K562 (cell line): ENCODE data around the gene TADA2A. TPM values are rescaled to one million over a fixed set of nuclear protein-coding genes. Genes with fewer than 3 reads are reported as not detected.

Experiments
- CREB3 ChIP-seq: fragments of 450-650 bp; conservative IDR thresholded peaks from 2 replicates; pipeline ENCODE4 v1.6.1; 2016; ENCODE audit warnings: missing genetic modification characterization, low read depth, mild to moderate bottlenecking, missing compliant biosample characterization, moderate library complexity
- CREB3L1 ChIP-seq: fragments of 450-650 bp; IDR thresholded peaks from 2 replicates; pipeline ENCODE4 v1.6.1; 2014; ENCODE audit warnings: low read depth, mild to moderate bottlenecking, moderate library complexity, borderline replicate concordance
- CTCF ChIP-seq, 3 experiments: IDR thresholded peaks in 2 of 3; conservative IDR thresholded peaks in 1 of 3; 2 replicates each; pipeline ENCODE4 v1.5.1; 2011 to 2012; ENCODE audit warnings: low read length in 3 of 3, mild to moderate bottlenecking in 3 of 3, control low read depth in 2 of 3, improper control_type of control experiment in 1 of 3, inconsistent platforms in 1 of 3, low read depth in 1 of 3, mixed read lengths in 1 of 3, moderate library complexity in 1 of 3; ENCODE audit not compliant: insufficient read depth in 2 of 3
- LEF1 ChIP-seq: fragments of 450-650 bp; IDR thresholded peaks from 2 replicates; pipeline ENCODE4 v1.6.1; 2016; ENCODE audit warnings: mild to moderate bottlenecking
- UBTF ChIP-seq, 2 experiments: IDR thresholded peaks; 2 replicates each; pipeline ENCODE4 v1.6.1; 2012; ENCODE audit warnings: improper control_type of control experiment in 2 of 2, low read depth in 2 of 2, low read length in 2 of 2, borderline replicate concordance in 1 of 2
- polyA plus RNA-seq, 8 experiments: library from polyadenylated mRNA; depleted of rRNA in 4 of 8; stranded (reverse) in 5 of 8; unstranded in 3 of 8; fragments of >200 nt; fragmentation: Nextera tagmentation in 2 of 8; fragmentation: Illumina TruSeq in 1 of 8; extraction: Ambion mirVana in 2 of 8; extraction: Trizol in 1 of 8; gene quantifications; 2 replicates each; pipeline versions ENCODE4 v1.2.1 to v1.2.3, GENCODE V29; 2011 to 2014; ENCODE audit warnings: inconsistent platforms in 1 of 8, missing spikeins in 1 of 8
- total RNA-seq, 7 experiments: library from RNA; depleted of rRNA in 6 of 7; stranded (reverse); fragments of >200 nt in 6 of 7; fragmentation: Illumina TruSeq in 2 of 7; extraction: Trizol in 2 of 7; gene quantifications; 2 replicates each; pipeline versions ENCODE4 v1.2.1 to v1.2.3, GENCODE V29; 2011 to 2021; ENCODE audit warnings: low replicate concordance in 1 of 7

The TADA2A gene
- total and polyA plus RNA-seq, 9 of the 15 experiments (the other 6 are each of a cell fraction or from before 2014, with no cell fraction given): 13.8 to 37.7 (median 25.0) TPM

- TF ChIP-seq CREB3L1: no peak
- TF ChIP-seq UBTF (IDR thresholded peaks at IDR 0.05; ENCODE audit: borderline replicate concordance in 1 of 2, low read depth in 2 of 2, low read length in 2 of 2): no peak
- TF ChIP-seq CREB3 (tag): no peak
- TF ChIP-seq LEF1: no peak
- no peak for TF ChIP-seq CTCF (IDR thresholded peaks at IDR 0.05 in 2 of 3, conservative IDR thresholded peaks at IDR 0.05 in 1 of 3; ENCODE audit: insufficient read depth in 2 of 3, low read depth in 1 of 3, low read length in 3 of 3)
Observed at GRCh38 chr17:37375706-37376105, 31.0 kb upstream of the TADA2A start, which contains the start of gene C17orf78 (continued).
